HG03095 (cell line): ENCODE measurements around the gene PROCR.
A peak's percentile ranks its signal among the peaks of the same experiment; 100 is the strongest.
"Not testable (repeated sequence)": the region's sequence is repeated elsewhere in the genome, so short reads cannot be mapped to it uniquely, and the experiment has no call there.

Experiments used
- ATAC-seq: cut with Tn5 transposase; IDR thresholded peaks from one replicate; pipeline ENCODE4 v1.9.1; 2021; ENCODE audit warnings: moderate library complexity; ENCODE audit not compliant: unreplicated experiment

The PROCR gene

GRCh38 chr20:35171753-35172433 is at the start of gene PROCR:
Gene PROCR, plus strand, starts transcription at chr20:35172072. Its CDS starts 83 bp downstream, at chr20:35172155.
- no peak for ATAC-seq

GRCh38 chr20:35122756-35123405 is 49.0 kb upstream of the PROCR start:
- ATAC-seq: no peak

- ATAC-seq: no peak
Measured at GRCh38 chr20:35125753-35126152, 46.1 kb upstream of the PROCR start.

- no peak for ATAC-seq
Measured at GRCh38 chr20:35129647-35130069, 42.2 kb upstream of the PROCR start.

GRCh38 chr20:35131934-35132333 is 39.9 kb upstream of the PROCR start:
- ATAC-seq: no peak

- ATAC-seq: no peak
Measured at GRCh38 chr20:35133031-35133430, 38.8 kb upstream of the PROCR start.

GRCh38 chr20:35133735-35134134 is 38.1 kb upstream of the PROCR start:
- no peak for ATAC-seq

- no peak for ATAC-seq
Measured at GRCh38 chr20:35134472-35134871, 37.4 kb upstream of the PROCR start.

GRCh38 chr20:35134880-35135279 is 37.0 kb upstream of the PROCR start:
- no peak for ATAC-seq

- ATAC-seq: no peak
Measured at GRCh38 chr20:35135867-35136586, 35.8 kb upstream of the PROCR start.

GRCh38 chr20:35144694-35145093 is 27.2 kb upstream of the PROCR start:
- ATAC-seq: no peak

GRCh38 chr20:35145141-35145564 is 26.7 kb upstream of the PROCR start:
- no peak for ATAC-seq

- ATAC-seq: no peak
Measured at GRCh38 chr20:35146299-35146919, 25.5 kb upstream of the PROCR start.

GRCh38 chr20:35146920-35147574 is 24.8 kb upstream of the PROCR start, which contains the start of gene EDEM2:
Gene EDEM2, minus strand, starts transcription at chr20:35147336. Its CDS starts 78 bp downstream, at chr20:35147258.
- ATAC-seq: peak; percentile 49

GRCh38 chr20:35147575-35148071 is 24.2 kb upstream of the PROCR start:
- peak; percentile 8 for ATAC-seq

GRCh38 chr20:35150846-35151579 is 20.9 kb upstream of the PROCR start:
- ATAC-seq: no peak

- no peak for ATAC-seq
Measured at GRCh38 chr20:35151736-35152135, 20.1 kb upstream of the PROCR start.

- ATAC-seq: no peak
Measured at GRCh38 chr20:35155936-35156335, 15.9 kb upstream of the PROCR start.

GRCh38 chr20:35156978-35157377 is 14.9 kb upstream of the PROCR start:
- no peak for ATAC-seq

GRCh38 chr20:35160341-35160740 is 11.5 kb upstream of the PROCR start:
- not testable (repeated sequence) for ATAC-seq
